HEK293 (cell line): ENCODE results near the gene PIBF1.

ENCODE experiments used
- BCL11B ChIP-seq: fragments of 450-650 bp; formaldehyde crosslinking; IDR thresholded peaks from 2 replicates; pipeline ENCODE4 v1.5.1; 2016; ENCODE audit warnings: low read depth, missing biosample characterization, missing genetic modification characterization
- KLF7 ChIP-seq: fragments of 450-650 bp; formaldehyde crosslinking; IDR thresholded peaks from 2 replicates; pipeline ENCODE4 v1.5.1; 2016; ENCODE audit warnings: missing biosample characterization, missing genetic modification characterization, borderline replicate concordance
- MEIS1 ChIP-seq: sonication (generic); formaldehyde crosslinking; IDR thresholded peaks from 2 replicates; pipeline ENCODE4 v1.8.1; 2022; ENCODE audit warnings: missing genetic modification reagents, mild to moderate bottlenecking, borderline replicate concordance
- ZBTB17 ChIP-seq: fragments of 450-650 bp; formaldehyde crosslinking; IDR thresholded peaks from 2 replicates; pipeline ENCODE4 v1.5.1; 2016; ENCODE audit warnings: missing biosample characterization, missing genetic modification characterization
- ZBTB48 ChIP-seq: fragments of 450-650 bp; formaldehyde crosslinking; IDR thresholded peaks from 2 replicates; pipeline ENCODE4 v1.5.1; 2016; ENCODE audit warnings: missing biosample characterization, missing genetic modification characterization
- ZBTB7A ChIP-seq: fragments of 450-650 bp; formaldehyde crosslinking; IDR thresholded peaks from 2 replicates; pipeline ENCODE4 v1.5.1; 2016; ENCODE audit warnings: low read depth, missing biosample characterization, missing genetic modification characterization
- ZFP37 ChIP-seq: fragments of 450-650 bp; formaldehyde crosslinking; IDR thresholded peaks from 2 replicates; pipeline ENCODE4 v1.5.1; 2016; ENCODE audit warnings: missing biosample characterization, missing genetic modification characterization
- ZNF132 ChIP-seq: fragments of 450-650 bp; formaldehyde crosslinking; IDR thresholded peaks from 2 replicates; pipeline ENCODE4 v1.5.1; 2017; ENCODE audit warnings: missing biosample characterization, missing genetic modification characterization, borderline replicate concordance
- ZNF133 ChIP-seq: fragments of 450-650 bp; formaldehyde crosslinking; IDR thresholded peaks from 2 replicates; pipeline ENCODE4 v1.5.1; 2016; ENCODE audit warnings: missing biosample characterization, missing genetic modification characterization
- ZNF157 ChIP-seq: fragments of 450-650 bp; formaldehyde crosslinking; IDR thresholded peaks from 2 replicates; pipeline ENCODE4 v1.5.1; 2016; ENCODE audit warnings: missing biosample characterization, missing genetic modification characterization
- ZNF24 ChIP-seq: fragments of 450-650 bp; formaldehyde crosslinking; IDR thresholded peaks from 2 replicates; pipeline ENCODE4 v1.5.1; 2016; ENCODE audit warnings: missing biosample characterization, missing genetic modification characterization
- ZNF266 ChIP-seq: fragments of 450-650 bp; formaldehyde crosslinking; IDR thresholded peaks from 2 replicates; pipeline ENCODE4 v1.5.1; 2016; ENCODE audit warnings: missing biosample characterization, missing genetic modification characterization, low read depth
- ZNF292 ChIP-seq: fragments of 450-650 bp; formaldehyde crosslinking; IDR thresholded peaks from 2 replicates; pipeline ENCODE4 v1.5.1; 2016; ENCODE audit warnings: low read depth, missing biosample characterization, missing genetic modification characterization, borderline replicate concordance
- ZNF302 ChIP-seq: fragments of 450-650 bp; formaldehyde crosslinking; IDR thresholded peaks from 2 replicates; pipeline ENCODE4 v1.5.1; 2016; ENCODE audit warnings: missing biosample characterization, missing genetic modification characterization, low read depth
- ZNF311 ChIP-seq: fragments of 450-650 bp; formaldehyde crosslinking; IDR thresholded peaks from 2 replicates; pipeline ENCODE4 v1.5.1; 2017; ENCODE audit warnings: missing biosample characterization, missing genetic modification characterization, borderline replicate concordance
- ZNF416 ChIP-seq: fragments of 450-650 bp; formaldehyde crosslinking; IDR thresholded peaks from 2 replicates; pipeline ENCODE4 v1.5.1; 2016; ENCODE audit warnings: missing biosample characterization, missing genetic modification characterization
- ZNF423 ChIP-seq: fragments of 450-650 bp; formaldehyde crosslinking; IDR thresholded peaks from 2 replicates; pipeline ENCODE4 v1.5.1; 2016; ENCODE audit warnings: missing biosample characterization, missing genetic modification characterization
- ZNF558 ChIP-seq: fragments of 450-650 bp; formaldehyde crosslinking; IDR thresholded peaks from 2 replicates; pipeline ENCODE4 v1.5.1; 2016; ENCODE audit warnings: missing biosample characterization, missing genetic modification characterization
- ZNF776 ChIP-seq: fragments of 450-650 bp; formaldehyde crosslinking; IDR thresholded peaks from 2 replicates; pipeline ENCODE4 v1.5.0; 2017; ENCODE audit warnings: missing biosample characterization, missing genetic modification characterization, borderline replicate concordance
- ZNF777 ChIP-seq: fragments of 450-650 bp; formaldehyde crosslinking; IDR thresholded peaks from 2 replicates; pipeline ENCODE4 v1.5.1; 2017; ENCODE audit warnings: missing biosample characterization, missing genetic modification characterization, borderline replicate concordance
- ZXDB ChIP-seq: fragments of 450-650 bp; formaldehyde crosslinking; IDR thresholded peaks from 2 replicates; pipeline ENCODE4 v1.5.1; 2016; ENCODE audit warnings: missing biosample characterization, missing genetic modification characterization
- TF ChIP-seq, protein P1 (sequence below): fragments of 450-650 bp; formaldehyde crosslinking; conservative IDR thresholded peaks from 2 replicates; pipeline ENCODE4 v1.5.1; 2016; ENCODE audit warnings: low read depth, missing biosample characterization, missing genetic modification characterization
- TF ChIP-seq, protein P2 (sequence below): fragments of 450-650 bp; formaldehyde crosslinking; IDR thresholded peaks from 2 replicates; pipeline ENCODE4 v1.5.1; 2017; ENCODE audit warnings: missing biosample characterization, missing genetic modification characterization
- TF ChIP-seq, protein P3 (sequence below): fragments of 450-650 bp; IDR thresholded peaks from 2 replicates; pipeline ENCODE4 v1.5.1; 2018; ENCODE audit warnings: missing biosample characterization, missing genetic modification characterization
- TF ChIP-seq, protein P4 (sequence below): fragments of 450-650 bp; formaldehyde crosslinking; IDR thresholded peaks from 2 replicates; pipeline ENCODE4 v1.5.1; 2016; ENCODE audit warnings: missing biosample characterization, missing genetic modification characterization
- TF ChIP-seq, protein P5 (sequence below): fragments of 450-650 bp; formaldehyde crosslinking; IDR thresholded peaks from 2 replicates; pipeline ENCODE4 v1.5.1; 2016; ENCODE audit warnings: missing biosample characterization, missing genetic modification characterization
- TF ChIP-seq, protein P6 (sequence below): fragments of 450-650 bp; formaldehyde crosslinking; IDR thresholded peaks from 2 replicates; pipeline ENCODE4 v1.5.1; 2017; ENCODE audit warnings: missing biosample characterization, mild to moderate bottlenecking, missing genetic modification characterization, moderate library complexity

Gene PIBF1

DNA sequence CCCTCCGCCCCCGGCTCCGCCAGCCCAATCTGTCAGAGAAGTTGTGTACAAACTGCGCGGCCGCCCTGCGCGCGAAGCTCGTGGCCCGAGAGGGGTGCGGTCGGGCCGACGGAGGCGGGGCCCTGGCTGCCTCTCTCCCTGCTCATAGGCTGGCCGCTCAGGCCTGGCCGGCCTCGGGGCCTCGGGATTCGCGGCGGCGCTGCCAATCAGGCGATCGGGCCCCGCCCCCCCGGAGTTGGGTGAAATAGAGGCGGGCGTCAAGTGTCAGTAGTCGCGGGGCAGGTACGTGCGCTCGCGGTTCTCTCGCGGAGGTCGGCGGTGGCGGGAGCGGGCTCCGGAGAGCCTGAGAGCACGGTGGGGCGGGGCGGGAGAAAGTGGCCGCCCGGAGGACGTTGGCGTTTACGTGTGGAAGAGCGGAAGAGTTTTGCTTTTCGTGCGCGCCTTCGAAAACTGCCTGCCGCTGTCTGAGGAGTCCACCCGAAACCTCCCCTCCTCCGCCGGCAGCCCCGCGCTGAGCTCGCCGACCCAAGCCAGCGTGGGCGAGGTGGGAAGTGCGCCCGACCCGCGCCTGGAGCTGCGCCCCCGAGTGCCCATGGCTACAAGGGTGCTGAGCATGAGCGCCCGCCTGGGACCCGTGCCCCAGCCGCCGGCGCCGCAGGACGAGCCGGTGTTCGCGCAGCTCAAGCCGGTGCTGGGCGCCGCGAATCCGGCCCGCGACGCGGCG, 277.0 kb downstream of the PIBF1 start, which contains the start of gene KLF5 (continued):
- TF ChIP-seq, protein P1, sequence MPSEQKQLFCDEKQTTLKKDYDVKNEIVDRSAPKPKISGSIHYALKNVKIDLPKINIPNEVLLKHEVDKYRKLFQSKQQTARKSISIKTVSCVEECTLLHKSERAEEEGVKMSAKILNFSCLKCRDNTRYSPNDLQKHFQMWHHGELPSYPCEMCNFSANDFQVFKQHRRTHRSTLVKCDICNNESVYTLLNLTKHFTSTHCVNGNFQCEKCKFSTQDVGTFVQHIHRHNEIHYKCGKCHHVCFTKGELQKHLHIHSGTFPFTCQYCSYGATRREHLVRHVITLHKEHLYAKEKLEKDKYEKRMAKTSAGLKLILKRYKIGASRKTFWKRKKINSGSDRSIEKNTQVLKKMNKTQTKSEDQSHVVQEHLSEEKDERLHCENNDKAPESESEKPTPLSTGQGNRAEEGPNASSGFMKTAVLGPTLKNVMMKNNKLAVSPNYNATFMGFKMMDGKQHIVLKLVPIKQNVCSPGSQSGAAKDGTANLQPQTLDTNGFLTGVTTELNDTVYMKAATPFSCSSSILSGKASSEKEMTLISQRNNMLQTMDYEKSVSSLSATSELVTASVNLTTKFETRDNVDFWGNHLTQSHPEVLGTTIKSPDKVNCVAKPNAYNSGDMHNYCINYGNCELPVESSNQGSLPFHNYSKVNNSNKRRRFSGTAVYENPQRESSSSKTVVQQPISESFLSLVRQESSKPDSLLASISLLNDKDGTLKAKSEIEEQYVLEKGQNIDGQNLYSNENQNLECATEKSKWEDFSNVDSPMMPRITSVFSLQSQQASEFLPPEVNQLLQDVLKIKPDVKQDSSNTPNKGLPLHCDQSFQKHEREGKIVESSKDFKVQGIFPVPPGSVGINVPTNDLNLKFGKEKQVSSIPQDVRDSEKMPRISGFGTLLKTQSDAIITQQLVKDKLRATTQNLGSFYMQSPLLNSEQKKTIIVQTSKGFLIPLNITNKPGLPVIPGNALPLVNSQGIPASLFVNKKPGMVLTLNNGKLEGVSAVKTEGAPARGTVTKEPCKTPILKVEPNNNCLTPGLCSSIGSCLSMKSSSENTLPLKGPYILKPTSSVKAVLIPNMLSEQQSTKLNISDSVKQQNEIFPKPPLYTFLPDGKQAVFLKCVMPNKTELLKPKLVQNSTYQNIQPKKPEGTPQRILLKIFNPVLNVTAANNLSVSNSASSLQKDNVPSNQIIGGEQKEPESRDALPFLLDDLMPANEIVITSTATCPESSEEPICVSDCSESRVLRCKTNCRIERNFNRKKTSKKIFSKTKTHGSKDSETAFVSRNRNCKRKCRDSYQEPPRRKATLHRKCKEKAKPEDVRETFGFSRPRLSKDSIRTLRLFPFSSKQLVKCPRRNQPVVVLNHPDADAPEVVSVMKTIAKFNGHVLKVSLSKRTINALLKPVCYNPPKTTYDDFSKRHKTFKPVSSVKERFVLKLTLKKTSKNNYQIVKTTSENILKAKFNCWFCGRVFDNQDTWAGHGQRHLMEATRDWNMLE (tag by site-specific recombination), result no peak
- TF ChIP-seq ZBTB17 (tag by site-specific recombination) (no peak), ZNF266 (no peak), ZNF776 (tag by site-specific recombination) (no peak), ZNF133 (tag by site-specific recombination) (no peak), BCL11B (no peak), ZNF302 (tag by site-specific recombination) (no peak), ZBTB7A (tag by site-specific recombination) (no peak), ZBTB48 (no peak), ZXDB (tag by site-specific recombination) (no peak; the same call in 1 of the 2 replicates), ZNF24 (tag by site-specific recombination) (no peak), ZFP37 (tag by site-specific recombination) (peak; percentile 63; the same call in 1 of the 2 replicates), ZNF311 (no peak), ZNF777 (tag by site-specific recombination) (no peak), ZNF416 (no peak), ZNF423 (tag by site-specific recombination) (no peak), MEIS1 (CRISPR knock-in tag) (no peak), ZNF157 (tag by site-specific recombination) (no peak), KLF7 (tag by site-specific recombination) (peak; percentile 41; the same call in 1 of the 2 replicates), ZNF292 (tag by site-specific recombination) (no peak), ZNF132 (no peak), ZNF558 (tag by site-specific recombination) (no peak)
- TF ChIP-seq, protein P2, sequence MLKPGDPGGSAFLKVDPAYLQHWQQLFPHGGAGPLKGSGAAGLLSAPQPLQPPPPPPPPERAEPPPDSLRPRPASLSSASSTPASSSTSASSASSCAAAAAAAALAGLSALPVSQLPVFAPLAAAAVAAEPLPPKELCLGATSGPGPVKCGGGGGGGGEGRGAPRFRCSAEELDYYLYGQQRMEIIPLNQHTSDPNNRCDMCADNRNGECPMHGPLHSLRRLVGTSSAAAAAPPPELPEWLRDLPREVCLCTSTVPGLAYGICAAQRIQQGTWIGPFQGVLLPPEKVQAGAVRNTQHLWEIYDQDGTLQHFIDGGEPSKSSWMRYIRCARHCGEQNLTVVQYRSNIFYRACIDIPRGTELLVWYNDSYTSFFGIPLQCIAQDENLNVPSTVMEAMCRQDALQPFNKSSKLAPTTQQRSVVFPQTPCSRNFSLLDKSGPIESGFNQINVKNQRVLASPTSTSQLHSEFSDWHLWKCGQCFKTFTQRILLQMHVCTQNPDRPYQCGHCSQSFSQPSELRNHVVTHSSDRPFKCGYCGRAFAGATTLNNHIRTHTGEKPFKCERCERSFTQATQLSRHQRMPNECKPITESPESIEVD, result no peak
- TF ChIP-seq, protein P3, sequence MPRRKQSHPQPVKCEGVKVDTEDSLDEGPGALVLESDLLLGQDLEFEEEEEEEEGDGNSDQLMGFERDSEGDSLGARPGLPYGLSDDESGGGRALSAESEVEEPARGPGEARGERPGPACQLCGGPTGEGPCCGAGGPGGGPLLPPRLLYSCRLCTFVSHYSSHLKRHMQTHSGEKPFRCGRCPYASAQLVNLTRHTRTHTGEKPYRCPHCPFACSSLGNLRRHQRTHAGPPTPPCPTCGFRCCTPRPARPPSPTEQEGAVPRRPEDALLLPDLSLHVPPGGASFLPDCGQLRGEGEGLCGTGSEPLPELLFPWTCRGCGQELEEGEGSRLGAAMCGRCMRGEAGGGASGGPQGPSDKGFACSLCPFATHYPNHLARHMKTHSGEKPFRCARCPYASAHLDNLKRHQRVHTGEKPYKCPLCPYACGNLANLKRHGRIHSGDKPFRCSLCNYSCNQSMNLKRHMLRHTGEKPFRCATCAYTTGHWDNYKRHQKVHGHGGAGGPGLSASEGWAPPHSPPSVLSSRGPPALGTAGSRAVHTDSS (tag by site-specific recombination), result no peak
- TF ChIP-seq, protein P4, sequence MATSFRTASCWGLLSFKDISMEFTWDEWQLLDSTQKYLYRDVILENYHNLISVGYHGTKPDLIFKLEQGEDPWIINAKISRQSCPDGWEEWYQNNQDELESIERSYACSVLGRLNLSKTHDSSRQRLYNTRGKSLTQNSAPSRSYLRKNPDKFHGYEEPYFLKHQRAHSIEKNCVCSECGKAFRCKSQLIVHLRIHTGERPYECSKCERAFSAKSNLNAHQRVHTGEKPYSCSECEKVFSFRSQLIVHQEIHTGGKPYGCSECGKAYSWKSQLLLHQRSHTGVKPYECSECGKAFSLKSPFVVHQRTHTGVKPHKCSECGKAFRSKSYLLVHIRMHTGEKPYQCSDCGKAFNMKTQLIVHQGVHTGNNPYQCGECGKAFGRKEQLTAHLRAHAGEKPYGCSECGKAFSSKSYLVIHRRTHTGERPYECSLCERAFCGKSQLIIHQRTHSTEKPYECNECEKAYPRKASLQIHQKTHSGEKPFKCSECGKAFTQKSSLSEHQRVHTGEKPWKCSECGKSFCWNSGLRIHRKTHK (tag by site-specific recombination), result no peak
- TF ChIP-seq, protein P5, sequence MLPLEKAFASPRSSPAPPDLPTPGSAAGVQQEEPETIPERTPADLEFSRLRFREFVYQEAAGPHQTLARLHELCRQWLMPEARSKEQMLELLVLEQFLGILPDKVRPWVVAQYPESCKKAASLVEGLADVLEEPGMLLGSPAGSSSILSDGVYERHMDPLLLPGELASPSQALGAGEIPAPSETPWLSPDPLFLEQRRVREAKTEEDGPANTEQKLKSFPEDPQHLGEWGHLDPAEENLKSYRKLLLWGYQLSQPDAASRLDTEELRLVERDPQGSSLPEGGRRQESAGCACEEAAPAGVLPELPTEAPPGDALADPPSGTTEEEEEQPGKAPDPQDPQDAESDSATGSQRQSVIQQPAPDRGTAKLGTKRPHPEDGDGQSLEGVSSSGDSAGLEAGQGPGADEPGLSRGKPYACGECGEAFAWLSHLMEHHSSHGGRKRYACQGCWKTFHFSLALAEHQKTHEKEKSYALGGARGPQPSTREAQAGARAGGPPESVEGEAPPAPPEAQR, result no peak
- TF ChIP-seq, protein P6, sequence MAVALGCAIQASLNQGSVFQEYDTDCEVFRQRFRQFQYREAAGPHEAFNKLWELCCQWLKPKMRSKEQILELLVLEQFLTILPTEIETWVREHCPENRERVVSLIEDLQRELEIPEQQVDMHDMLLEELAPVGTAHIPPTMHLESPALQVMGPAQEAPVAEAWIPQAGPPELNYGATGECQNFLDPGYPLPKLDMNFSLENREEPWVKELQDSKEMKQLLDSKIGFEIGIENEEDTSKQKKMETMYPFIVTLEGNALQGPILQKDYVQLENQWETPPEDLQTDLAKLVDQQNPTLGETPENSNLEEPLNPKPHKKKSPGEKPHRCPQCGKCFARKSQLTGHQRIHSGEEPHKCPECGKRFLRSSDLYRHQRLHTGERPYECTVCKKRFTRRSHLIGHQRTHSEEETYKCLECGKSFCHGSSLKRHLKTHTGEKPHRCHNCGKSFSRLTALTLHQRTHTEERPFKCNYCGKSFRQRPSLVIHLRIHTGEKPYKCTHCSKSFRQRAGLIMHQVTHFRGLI (tag by site-specific recombination), result 0 out of 2 replicates have a peak, but pooled peaks have one; percentile 42
